Skeletal muscle cell (primary cell): ENCODE results near the gene TIFAB.

Experiments
- DNase-seq: peaks from one replicate; pipeline ENCODE4 v3.0.0-alpha.2; 2010; ENCODE audit warnings: low read depth
- H3K4me3 ChIP-seq: 2 replicates; pipeline ENCODE4 v1.5.1; 2011; ENCODE audit warnings: low read depth, mild to moderate bottlenecking, control low read depth, low read length, moderate library complexity

TIFAB gene

DNA sequence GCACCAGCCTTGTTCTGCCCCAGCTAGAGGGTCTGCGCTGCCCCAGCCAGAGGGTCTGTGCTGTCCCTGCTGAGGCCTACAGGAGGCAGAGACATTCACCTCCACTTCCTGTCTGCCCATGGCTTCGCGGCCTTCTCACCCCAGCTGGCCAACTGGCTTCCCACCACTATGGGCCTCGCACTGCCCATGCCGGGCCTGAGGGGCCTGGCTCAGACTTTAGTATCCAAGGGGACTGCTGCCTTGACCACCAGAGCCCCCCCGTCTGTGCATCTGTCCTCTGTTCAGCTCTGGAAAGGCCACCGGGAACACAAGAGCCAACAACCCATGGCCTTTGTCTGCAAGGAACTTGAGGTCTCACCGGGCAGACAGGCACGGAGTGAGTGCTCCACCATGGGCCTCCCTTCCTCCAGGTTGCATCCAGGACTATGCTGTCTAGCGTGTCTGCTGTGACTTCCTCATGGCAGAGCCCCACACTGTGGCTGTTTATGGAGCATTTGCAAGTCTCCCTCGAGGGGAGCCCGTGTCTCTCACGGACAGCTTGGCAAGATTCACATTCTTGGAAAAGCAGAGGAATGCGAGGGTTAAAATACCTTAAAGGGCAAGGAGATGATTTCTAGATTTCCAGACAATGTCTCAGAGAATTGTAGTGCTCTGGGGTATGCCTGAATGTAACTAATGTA lies 6.7 kb downstream of the TIFAB start:
- no peak overlapping the region for H3K4me3 ChIP-seq

DNA sequence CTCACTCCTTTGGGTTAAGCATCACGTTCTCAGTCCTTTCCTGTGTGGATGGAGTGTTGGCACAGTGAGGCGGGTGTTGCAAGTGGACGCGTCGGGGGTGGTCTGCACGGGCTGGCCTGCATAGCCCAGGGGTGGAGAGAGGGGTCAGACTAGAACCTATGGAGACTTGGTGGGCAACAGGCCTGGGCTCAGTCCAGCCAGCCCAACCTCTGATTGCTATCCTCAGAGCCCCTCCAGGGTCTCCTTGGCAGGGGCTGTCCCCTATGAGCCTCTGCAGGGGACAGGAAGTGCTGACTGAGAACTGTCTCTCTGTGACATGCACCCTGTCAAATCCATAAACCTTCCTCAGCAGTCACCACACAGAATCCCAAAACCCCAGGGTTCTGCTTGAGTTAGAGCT lies 7.3 kb downstream of the TIFAB start:
- H3K4me3 ChIP-seq, result no peak overlapping the region
- DNase-seq, result no peak

More for the DNA sequence above, 6.7 kb downstream of the TIFAB start:
- DNase-seq, result no peak

DNA sequence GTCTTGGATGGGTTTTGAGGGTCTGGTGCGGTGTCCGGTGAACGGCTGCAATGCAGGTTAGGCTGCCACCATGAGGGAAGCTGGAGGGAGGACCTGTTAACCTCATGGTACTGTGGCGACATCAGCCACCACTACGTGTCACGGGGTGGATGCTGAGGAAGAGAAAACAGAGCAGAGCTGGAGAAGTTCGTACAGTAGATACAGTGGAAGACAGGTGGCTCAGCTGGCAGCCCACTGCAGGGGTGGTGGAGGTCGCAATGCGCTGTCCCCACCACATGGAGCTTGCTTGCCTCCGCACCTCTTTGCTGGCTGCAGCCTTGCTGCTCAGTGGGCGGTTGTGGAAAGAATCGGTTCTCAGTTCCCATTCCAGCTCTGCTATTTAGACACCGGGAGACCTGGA lies 7.8 kb downstream of the TIFAB start:
- no peak overlapping the region for H3K4me3 ChIP-seq
- no peak for DNase-seq

DNA sequence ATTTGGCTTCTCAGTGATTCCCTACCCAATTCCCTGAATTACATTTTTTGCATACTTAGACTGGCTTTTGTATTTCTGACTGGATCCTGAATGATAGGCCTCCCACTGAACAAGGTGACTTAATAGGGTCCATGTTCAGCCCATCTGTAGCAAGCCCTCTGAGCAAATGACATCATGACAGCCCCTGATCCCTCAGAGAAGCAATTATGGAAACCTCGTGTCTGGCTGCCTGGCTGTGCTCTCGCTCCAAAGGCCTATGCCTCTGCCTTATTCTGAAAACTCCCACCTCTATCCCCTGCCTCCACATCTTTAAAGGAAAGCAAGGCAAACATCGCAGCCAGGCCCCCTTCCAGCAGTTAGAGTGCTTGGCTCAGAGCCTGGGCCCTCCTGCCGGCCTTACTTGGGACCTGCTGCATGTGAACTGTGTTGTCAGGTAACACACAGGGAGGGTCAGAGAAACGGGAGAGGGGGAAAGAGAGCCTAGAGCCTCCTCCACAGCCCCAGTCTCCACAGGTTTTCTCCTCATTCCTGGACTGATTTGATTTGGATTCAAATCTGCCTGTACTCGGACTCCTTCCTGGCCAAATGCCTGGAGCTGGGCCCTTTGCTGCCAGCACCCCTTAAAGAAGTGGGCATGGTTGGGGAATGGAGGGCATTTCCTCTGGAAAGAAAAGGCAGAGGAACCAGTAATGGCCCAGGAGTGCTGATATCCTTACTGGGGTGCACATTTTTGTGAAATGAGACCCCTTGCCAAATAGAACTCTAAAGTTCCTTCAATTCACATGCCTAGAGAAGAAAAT lies 8.8 kb downstream of the TIFAB start:
- DNase-seq, result no peak
- H3K4me3 ChIP-seq, result no peak overlapping the region

DNA sequence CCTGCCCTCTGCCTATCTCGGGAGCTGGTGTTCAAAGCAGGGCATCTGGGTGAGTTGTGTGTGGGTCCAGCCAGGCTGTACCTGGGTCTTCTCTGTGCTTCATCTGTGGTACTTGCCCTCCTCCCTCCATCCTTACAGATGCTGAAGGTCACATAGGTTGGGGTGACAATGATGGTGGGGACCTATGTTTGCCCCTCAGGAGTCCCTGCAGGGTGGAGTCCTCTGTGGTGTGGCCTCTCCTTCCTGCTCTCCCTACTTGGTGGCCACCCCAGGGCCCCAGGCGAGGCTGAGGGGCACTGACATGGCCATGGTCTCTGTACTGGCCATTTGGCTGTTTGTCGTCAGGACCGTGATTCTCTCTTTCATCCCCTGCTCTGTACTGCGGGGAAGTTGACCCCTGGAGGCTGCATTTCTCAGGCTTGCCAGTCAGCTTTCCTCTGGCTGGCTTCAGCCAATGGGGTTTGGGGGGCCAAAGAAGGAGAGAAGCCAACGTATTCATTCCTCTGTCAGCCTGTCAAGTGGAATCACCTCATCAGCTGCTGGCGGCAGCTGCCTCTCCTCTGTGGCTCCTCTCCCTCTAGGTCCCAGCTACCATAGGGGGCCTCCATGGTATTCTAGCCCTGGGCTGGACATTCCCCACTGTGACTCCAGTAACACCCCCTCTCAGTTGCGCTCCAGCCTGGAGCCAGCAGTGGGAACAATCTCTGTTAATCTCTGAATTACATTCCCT lies 9.6 kb downstream of the TIFAB start:
- H3K4me3 ChIP-seq, result no peak overlapping the region
- no peak for DNase-seq

DNA sequence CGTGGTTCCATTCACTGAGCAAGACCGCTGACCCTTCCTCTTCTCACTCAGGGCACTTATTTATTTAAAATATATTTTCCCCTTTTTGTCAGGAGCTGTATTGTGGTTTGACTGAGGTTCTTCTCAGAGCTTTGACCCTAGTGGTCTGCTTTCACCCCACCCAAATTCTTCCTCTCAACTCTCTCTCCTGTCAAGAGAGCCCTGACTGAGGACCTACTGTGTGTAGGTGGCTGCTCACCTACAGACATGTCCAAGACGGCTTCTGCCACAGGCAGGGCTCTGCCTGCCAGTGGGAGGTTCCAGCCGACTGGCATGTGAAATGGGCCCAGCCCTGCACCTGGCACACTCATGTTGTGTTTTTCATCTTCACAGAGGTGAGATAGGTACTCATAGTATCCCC lies 10.2 kb downstream of the TIFAB start:
- no peak overlapping the region for H3K4me3 ChIP-seq
- DNase-seq, result no peak

DNA sequence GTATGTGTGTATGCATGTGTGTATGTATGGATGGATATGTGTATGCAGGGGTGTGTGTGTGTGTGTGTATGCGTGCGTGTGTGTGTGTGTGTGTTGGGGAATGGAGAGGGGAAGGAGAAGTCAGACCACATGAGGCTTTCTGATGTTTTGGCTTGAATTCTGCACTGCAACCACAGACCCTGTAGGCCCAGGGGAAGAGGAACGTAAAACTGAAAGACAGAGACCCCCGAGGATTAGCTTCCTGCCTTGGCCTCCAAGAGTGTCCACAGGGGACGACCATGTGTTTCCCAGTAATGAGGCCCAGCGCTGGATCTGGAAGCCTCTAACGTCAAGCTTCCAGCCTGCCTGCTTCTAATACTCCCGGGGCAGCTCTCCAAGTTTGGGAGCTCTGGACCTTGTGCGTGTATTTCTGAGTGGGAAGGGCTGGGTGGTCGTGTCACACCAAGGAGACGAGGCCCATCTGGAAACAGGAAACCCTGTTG lies 10.8 kb downstream of the TIFAB start:
- no peak for DNase-seq

DNA sequence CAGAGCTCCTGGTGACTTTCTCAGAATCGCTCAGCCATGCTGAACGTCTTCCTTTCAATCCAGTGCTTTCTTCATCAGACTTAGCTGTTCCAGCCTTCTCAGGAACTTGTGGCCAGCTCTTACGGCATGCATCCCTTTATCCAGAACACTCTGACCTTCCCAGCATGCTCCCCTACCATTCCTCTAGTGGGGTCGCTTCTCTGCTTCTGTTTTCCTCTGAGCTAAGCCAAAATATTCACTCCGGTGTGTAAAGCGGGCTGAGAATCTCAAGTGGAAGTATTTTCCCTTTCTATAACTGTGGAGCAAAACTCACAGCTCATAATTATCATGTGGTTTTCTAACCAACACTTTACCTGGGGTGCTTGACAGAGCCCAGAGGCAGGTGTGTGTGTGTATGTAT lies 11.2 kb downstream of the TIFAB start:
- H3K4me3 ChIP-seq, result no peak overlapping the region
- DNase-seq, result no peak

More for the DNA sequence above, 10.8 kb downstream of the TIFAB start:
- no peak overlapping the region for H3K4me3 ChIP-seq

DNA sequence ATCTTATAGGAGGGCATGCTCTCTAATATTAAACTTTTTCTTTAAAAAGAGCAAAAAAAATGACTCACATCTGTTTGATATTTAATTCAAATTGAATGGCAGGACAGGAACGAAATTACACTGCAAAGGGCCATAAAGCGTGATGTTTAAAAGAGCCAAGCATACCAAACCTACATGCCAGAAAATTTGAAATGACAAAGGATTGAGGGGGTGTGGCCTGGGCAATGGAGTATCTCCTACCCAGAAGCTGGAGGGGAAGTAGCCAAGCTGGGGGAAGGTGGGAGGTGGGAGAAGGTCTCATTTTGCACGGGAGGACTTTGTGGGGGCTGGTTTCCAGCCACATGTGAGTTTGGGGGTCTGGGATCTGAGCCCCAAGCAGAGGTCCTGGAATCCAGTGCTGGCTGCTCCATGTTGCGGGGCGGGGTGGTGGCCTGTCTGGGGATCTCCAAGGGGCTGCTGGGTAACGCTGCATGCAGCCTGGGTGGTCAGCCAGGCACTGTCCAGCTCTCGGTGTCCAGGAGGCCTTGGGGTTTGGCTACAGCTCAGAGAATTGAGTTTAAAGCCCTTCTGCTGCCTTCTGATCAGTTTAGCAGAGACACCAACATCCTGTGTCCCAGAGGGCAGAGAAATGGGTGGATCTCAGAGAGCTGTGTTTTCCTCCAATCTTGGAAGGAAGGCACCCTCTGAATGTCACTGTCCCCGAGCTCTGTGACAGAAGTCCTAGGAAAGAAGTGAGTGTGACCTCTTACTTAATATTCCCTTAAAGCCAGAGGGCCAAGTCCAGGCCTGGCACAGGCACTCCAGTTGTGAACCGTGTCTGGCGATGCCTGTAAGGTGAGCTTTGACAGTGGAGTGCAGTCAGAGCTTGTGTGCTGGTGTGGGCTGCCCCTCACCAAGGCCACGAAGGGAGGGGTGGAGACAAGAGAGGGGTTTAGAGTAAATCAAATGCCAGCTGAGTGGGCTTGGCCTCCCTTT lies 12.6 kb downstream of the TIFAB start:
- DNase-seq, result no peak

DNA sequence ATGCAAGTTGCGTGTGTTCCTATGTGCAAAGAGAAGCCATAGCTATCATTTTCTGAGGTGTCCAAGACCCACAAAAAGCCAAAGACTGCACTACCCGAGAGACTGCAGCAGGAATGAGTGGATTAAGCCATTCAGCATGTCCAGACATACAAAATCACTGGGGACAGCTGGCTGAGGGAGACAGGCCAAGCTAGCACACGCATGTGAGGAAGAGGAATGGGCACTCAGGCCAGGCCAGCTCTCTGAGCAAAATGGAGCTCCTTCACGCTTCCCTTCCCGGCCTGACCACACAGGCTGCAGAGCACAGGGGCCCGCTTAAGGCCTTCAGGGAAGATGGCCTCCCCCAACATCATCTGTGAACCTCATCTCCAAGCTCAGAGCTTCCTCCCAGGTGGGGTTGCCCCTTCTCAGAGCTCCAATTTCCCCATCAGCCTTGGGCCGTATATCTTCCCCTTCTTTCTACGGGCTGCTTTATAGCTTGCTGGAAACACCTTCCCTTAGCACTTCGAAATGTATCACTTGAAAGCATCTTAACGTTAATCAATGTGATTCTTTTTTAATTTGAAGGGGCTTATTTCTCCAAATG lies 13.4 kb downstream of the TIFAB start:
- no peak for DNase-seq
- no peak overlapping the region for H3K4me3 ChIP-seq

More for the DNA sequence above, 12.6 kb downstream of the TIFAB start:
- H3K4me3 ChIP-seq, result no peak overlapping the region

DNA sequence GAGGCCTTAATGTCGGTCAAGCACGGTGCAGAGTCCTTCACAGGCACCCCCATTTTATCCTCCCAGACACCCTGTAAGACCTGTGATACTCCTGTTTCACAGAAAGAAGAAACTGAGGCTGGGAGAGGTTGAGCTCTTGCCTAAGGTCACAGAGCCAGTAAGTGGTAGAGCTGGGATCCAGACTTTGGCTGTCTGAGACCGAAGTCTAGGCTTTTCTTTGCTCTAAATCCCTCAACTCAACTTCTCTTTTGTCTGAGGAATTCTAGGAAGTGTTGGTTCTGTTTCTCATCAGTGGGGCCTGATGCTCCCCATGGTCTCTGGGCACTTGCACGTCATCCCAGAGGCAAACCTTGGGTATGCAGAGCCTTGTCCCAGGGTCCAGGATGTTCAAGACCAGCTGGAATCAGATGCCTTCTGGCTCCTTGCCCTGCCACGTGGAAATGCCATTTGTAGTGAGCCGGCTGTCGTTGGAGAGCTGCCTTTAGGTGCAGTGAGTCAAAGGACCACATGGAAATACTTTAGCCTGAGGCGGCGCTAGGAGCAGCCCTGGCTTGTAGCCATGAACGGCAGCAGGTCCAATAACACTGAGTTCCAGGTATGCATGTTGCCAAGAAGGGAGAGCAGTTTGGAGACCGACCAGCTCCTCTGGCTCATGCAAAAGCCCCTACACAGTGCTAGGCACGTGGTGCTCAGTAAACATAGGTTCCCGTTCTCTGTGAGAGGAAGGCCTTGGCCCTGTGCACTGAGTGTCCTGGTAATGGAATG lies 14.2 kb downstream of the TIFAB start:
- peak; percentile 78 for DNase-seq

DNA sequence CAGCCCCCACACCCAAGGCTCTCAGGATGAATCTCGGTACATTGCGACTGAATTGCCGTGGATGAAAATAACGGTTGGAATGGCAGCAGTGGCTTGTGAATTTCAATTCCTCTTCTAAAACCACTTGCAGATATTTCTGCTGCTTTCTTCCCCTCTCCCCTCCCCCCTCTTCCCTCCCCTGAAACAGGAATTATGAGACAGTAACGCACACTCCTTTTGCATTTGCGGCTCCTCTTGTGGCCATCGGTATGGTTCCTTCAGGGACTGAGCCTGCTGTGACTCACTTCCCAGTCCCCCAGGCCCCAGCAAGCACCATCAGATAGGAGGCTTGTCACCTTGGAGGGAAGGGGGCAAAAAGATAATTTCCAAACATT lies 14.7 kb downstream of the TIFAB start:
- no peak for DNase-seq
- no peak overlapping the region for H3K4me3 ChIP-seq

More for the DNA sequence above, 14.2 kb downstream of the TIFAB start:
- no peak overlapping the region for H3K4me3 ChIP-seq

DNA sequence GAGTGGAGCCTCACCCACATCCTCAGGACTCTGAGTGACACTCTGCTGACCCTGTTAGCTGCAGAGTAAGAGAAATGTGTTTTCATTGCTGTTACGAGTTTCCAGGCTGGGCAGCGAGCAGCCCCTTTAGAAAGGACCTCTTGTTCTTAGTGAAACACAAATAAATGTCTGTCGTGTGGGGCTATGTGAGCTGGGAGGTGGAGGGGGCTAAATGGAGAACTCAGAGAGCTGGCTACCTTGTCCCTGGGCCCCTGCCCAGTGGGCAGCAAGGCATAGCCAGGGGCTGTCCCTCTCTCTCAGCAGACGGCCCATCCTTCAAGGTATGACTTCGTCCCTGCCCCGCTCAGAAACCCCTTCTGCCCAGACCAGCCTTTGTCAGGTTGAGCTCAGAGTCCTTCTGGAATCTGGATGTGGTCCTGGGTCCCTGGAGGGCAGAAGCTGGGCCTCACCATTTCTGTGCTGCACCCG lies 15.2 kb downstream of the TIFAB start:
- no peak overlapping the region for H3K4me3 ChIP-seq
- no peak for DNase-seq

DNA sequence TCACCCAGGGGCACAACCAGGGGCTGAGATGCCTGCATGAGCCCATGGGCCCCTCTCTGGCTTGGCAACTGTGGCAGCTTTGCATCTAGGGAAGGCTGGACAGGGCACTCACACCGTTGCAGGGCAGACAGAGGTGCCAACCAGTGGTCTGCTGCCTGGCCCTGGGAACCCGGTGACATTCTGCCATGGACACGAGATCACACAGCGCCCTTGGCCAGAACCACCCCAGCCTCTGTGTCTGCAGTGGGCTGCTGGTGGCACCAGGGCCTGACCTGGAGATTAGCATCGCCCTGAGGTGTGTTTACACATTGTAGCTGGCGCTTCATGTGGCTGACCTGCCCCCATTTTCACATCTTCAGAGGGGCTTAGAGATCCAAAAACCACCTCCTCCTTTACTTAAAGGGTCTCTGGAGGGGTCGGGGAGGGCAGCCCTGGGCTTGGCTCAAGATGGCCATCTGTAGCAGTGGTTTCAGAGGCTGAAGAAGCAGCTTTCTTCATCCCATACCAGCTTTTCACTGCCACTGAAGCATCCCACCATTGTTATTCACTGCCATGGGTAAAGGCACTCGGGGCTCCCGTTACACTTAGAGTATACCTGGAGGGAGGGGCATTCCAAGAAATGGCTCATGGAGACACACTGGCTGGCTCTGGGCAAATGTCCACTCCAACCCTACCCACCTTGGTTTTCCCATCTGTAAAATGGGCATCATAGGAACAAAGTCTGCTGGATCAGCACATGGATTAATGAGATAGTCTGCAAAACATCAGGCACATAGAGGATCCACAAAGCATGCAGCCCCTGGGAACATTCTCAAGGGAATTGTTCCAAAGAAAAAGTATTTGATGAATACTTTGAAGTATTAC lies 16.5 kb downstream of the TIFAB start:
- no peak for DNase-seq
- no peak overlapping the region for H3K4me3 ChIP-seq

DNA sequence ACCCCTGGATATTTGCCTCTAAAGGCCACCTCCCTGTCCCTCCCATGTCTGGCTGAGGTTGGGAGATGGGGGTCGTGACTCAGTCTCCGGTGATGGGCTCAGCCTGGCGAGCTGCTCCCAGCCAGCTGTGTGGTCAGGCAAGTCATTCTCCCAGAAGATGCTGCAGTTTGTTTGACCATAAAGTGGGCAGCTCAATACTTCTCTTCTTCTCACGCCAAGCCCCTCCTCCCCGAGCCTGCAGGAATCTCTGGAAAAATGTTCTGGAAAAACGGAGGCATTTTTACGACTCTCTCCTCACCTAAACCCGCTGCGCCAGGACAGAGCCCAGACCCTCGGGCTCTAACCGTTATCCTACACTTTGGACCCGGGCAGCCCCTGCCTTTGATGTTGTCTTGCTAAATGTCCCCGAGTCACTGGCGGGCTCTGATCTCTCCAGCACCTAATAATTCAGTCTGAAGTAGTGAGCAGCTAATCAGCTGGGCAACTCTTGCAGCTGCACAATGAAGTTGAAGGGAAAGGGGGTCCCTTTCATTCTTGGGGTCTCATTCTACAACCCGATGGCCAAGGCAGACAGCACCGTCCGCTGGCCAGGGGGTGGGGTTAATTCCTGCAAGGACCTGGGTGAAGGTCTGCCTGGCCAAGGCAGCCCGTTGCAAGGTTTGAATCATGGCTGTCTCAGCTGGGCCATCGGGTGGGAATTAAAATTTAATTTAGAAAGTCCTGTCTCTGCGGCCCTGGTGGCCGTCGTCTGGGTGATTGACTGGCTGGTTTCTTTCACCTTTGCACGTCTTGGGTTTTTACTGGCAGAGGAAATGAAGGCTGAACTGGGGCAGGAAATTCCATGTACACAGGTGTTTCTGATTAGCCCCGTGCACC lies 17.3 kb downstream of the TIFAB start:
- H3K4me3 ChIP-seq, result no peak overlapping the region
- DNase-seq, result no peak
